GM12892 (cell line): Measurements from ENCODE around the gene SBK2.

Experiments
- POLR2A ChIP-seq: IDR thresholded peaks from 2 replicates; pipeline ENCODE4 v1.6.1; 2011; ENCODE audit warnings: low read depth, low read length, control low read depth
- POLR2AphosphoS5 ChIP-seq: IDR thresholded peaks from 2 replicates; pipeline ENCODE4 v1.6.1; 2011; ENCODE audit warnings: low read depth, low read length, control low read depth

DNA sequence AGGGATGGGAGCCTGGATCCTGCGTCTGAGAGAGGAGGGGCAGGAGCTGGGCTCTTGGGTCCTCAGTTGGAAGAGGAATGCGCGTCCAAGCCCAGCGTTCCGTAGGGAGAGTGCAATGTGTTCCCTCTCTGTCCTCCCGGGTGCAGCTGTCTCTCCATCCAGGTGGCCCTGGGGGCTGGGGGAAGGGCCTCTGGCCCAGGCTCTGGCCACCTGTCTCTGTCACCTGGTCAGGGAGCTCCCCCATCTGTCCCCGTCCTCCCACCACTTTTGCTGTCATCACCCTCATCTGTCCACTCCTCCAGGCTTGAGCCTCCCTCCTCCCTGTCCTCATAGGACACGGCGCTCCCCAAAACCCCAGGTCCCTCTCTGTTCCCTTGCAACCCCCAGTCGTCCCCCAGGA is 3.7 kb upstream of the SBK2 start:
- TF ChIP-seq POLR2A, result no peak
- no peak for TF ChIP-seq POLR2AphosphoS5
